ENCODE data around the gene ITPA. TPM values are rescaled to one million over a fixed set of nuclear protein-coding genes. Genes with fewer than 3 reads are reported as not detected.
A peak's percentile ranks its signal among the peaks of the same experiment; 100 is the strongest.

Gene ITPA
- total RNA-seq, 1 experiment from 2014 or later = 104 TPM

DNA sequence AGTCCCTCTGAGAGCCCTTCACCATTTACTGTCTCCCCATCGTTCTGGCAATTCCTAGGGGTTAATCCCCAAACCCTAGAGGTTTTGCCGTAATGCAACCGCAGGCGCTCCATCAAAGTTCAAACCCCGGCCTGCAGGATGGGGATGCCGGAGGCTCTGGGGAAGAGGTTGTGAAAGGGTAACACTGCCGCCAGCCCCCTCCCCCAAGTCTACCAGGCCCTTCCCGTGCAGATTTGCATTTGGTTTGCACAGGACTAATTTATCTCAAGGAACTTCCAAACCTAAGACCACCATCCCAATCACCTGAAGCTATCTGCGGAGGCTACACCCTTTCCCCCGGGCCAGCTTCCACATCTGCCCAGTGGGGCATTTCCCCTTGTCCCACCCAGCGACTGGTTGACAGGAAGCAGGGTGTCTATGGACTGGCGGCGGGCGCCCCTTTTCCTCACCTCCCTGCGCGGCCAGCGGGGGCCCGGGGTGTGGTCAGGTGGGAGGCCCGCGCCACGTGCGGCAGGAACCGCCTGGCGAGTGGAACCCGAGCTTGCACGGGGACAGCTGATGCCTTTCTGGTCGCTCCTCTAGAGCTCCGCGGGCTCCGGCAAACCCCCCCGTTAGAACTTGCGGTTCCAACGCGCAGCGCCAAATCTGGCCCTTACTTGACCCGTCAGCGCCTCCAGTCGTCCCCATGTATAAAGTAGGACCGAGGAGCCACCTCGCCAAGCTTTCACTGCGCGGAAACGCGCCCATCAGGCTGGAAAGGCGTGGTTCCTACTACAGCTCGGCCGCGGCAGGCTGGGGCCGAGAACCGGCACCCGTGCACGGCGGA lies 39.1 kb downstream of the ITPA start (continued):
- TF ChIP-seq, protein P1, sequence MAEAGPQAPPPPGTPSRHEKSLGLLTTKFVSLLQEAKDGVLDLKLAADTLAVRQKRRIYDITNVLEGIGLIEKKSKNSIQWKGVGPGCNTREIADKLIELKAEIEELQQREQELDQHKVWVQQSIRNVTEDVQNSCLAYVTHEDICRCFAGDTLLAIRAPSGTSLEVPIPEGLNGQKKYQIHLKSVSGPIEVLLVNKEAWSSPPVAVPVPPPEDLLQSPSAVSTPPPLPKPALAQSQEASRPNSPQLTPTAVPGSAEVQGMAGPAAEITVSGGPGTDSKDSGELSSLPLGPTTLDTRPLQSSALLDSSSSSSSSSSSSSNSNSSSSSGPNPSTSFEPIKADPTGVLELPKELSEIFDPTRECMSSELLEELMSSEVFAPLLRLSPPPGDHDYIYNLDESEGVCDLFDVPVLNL (CRISPR knock-in tag; IDR thresholded peaks at IDR 0.05; ENCODE audit: borderline replicate concordance, low read depth) = no peak
- TF ChIP-seq, protein P2, sequence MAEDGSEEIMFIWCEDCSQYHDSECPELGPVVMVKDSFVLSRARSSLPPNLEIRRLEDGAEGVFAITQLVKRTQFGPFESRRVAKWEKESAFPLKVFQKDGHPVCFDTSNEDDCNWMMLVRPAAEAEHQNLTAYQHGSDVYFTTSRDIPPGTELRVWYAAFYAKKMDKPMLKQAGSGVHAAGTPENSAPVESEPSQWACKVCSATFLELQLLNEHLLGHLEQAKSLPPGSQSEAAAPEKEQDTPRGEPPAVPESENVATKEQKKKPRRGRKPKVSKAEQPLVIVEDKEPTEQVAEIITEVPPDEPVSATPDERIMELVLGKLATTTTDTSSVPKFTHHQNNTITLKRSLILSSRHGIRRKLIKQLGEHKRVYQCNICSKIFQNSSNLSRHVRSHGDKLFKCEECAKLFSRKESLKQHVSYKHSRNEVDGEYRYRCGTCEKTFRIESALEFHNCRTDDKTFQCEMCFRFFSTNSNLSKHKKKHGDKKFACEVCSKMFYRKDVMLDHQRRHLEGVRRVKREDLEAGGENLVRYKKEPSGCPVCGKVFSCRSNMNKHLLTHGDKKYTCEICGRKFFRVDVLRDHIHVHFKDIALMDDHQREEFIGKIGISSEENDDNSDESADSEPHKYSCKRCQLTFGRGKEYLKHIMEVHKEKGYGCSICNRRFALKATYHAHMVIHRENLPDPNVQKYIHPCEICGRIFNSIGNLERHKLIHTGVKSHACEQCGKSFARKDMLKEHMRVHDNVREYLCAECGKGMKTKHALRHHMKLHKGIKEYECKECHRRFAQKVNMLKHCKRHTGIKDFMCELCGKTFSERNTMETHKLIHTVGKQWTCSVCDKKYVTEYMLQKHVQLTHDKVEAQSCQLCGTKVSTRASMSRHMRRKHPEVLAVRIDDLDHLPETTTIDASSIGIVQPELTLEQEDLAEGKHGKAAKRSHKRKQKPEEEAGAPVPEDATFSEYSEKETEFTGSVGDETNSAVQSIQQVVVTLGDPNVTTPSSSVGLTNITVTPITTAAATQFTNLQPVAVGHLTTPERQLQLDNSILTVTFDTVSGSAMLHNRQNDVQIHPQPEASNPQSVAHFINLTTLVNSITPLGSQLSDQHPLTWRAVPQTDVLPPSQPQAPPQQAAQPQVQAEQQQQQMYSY (CRISPR knock-in tag; IDR thresholded peaks at IDR 0.05) = no peak
- TF ChIP-seq GRHL2 (CRISPR knock-in tag; IDR thresholded peaks at IDR 0.05; ENCODE audit: insufficient replicate concordance, severe bottlenecking) = no peak
- no peak for TF ChIP-seq ATF1 (CRISPR knock-in tag; IDR thresholded peaks at IDR 0.05)
- TF ChIP-seq, protein P3, sequence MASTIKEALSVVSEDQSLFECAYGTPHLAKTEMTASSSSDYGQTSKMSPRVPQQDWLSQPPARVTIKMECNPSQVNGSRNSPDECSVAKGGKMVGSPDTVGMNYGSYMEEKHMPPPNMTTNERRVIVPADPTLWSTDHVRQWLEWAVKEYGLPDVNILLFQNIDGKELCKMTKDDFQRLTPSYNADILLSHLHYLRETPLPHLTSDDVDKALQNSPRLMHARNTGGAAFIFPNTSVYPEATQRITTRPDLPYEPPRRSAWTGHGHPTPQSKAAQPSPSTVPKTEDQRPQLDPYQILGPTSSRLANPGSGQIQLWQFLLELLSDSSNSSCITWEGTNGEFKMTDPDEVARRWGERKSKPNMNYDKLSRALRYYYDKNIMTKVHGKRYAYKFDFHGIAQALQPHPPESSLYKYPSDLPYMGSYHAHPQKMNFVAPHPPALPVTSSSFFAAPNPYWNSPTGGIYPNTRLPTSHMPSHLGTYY (CRISPR knock-in tag; IDR thresholded peaks at IDR 0.05) = no peak
- TF ChIP-seq, protein P4, sequence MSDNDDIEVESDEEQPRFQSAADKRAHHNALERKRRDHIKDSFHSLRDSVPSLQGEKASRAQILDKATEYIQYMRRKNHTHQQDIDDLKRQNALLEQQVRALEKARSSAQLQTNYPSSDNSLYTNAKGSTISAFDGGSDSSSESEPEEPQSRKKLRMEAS (CRISPR knock-in tag; IDR thresholded peaks at IDR 0.05) = peak; percentile 73
- no peak for TF ChIP-seq ZNF396 (CRISPR knock-in tag; IDR thresholded peaks at IDR 0.05; ENCODE audit: borderline replicate concordance)
- no peak for TF ChIP-seq ZNF138 (CRISPR knock-in tag; conservative IDR thresholded peaks at IDR 0.05)
- 0 out of 2 replicates have a peak, but pooled peaks have one; percentile 20 for TF ChIP-seq RELA (CRISPR knock-in tag; IDR thresholded peaks at IDR 0.05; ENCODE audit: borderline replicate concordance)
- no peak for TF ChIP-seq ZNF232 (CRISPR knock-in tag; IDR thresholded peaks at IDR 0.05)
- TF ChIP-seq, protein P5, sequence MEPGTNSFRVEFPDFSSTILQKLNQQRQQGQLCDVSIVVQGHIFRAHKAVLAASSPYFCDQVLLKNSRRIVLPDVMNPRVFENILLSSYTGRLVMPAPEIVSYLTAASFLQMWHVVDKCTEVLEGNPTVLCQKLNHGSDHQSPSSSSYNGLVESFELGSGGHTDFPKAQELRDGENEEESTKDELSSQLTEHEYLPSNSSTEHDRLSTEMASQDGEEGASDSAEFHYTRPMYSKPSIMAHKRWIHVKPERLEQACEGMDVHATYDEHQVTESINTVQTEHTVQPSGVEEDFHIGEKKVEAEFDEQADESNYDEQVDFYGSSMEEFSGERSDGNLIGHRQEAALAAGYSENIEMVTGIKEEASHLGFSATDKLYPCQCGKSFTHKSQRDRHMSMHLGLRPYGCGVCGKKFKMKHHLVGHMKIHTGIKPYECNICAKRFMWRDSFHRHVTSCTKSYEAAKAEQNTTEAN (CRISPR knock-in tag; IDR thresholded peaks at IDR 0.05) = no peak
- peak; percentile 28; the same call in 1 of the 2 replicates for TF ChIP-seq ESRRA (CRISPR knock-in tag; IDR thresholded peaks at IDR 0.05; ENCODE audit: borderline replicate concordance)
- TF ChIP-seq FOXP1 (CRISPR knock-in tag; IDR thresholded peaks at IDR 0.05; ENCODE audit: borderline replicate concordance) = no peak
- TF ChIP-seq FOXK1 (CRISPR knock-in tag; IDR thresholded peaks at IDR 0.05) = no peak
- TF ChIP-seq RORB (CRISPR knock-in tag; IDR thresholded peaks at IDR 0.05) = no peak
- no peak for TF ChIP-seq NFYB (CRISPR knock-in tag; conservative IDR thresholded peaks at IDR 0.05; ENCODE audit: low read depth)

DNA sequence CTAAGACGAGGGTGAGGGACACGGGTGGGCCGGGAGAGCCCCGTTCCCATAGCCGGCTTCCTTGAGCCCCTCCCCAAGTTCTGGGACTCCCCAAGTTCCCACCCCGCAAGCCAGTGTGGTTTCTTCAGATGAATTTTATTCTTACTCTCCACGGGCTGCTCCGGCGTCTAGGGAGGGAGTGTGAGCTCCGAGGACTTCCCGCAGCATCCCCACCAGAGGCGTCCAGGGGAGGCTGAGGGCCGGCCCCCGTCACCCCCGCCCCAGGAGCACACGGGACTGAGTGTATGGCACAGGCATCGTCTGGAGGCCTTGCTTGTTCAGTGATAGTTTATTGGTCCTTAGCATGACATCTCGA lies 39.7 kb downstream of the ITPA start:
- Mint-ChIP-seq H3K36me3 (no peaks in the 10 kb centered on the region), H3K4me3 (peak overlapping the region; percentile 61), H3K9me3 (no peaks in the 10 kb centered on the region), H3K27me3 (ENCODE audit: low read depth) (peaks cover 35% of the 10 kb centered on the region), H3K4me1 (peaks cover 16% of the 10 kb centered on the region), H3K27ac (no peak overlapping the region)
- ATAC-seq (0 out of 2 replicates have a peak, but pooled peaks have one; percentile 3), DNase-seq (ENCODE audit: low spot score) (no peak)
- ChIA-PET POLR2A (interaction anchor here (0.5 to 3.8 kb wide), 2 partner anchors 10 to 29 kb away, joined by 4 to 25 read pairs; partner anchors contain the start of gene SLC4A11), CTCF (interaction anchor here (0.7 to 8.8 kb wide), 19 partner anchors 9 to 196 kb away, joined by 3 to 92 read pairs (median 8); partner anchors contain the start of gene SLC4A11)
- TF ChIP-seq TP53 (CRISPR knock-in tag; IDR thresholded peaks at IDR 0.05) (no peak), NR3C1 (CRISPR knock-in tag; conservative IDR thresholded peaks at IDR 0.05; ENCODE audit: low read depth) (no peak), FOXJ3 (CRISPR knock-in tag; IDR thresholded peaks at IDR 0.05; ENCODE audit: borderline replicate concordance) (no peak), ESRRA (CRISPR knock-in tag; IDR thresholded peaks at IDR 0.05; ENCODE audit: borderline replicate concordance) (no peak), ELF4 (CRISPR knock-in tag; IDR thresholded peaks at IDR 0.05; ENCODE audit: low read depth) (no peak)
